Heart right ventricle (tissue), 16 donors: ENCODE measurements around the gene ARFGAP2. TPM values are rescaled to one million over a fixed set of nuclear protein-coding genes. Genes with fewer than 3 reads are reported as not detected.

ENCODE experiments used
- ATAC-seq, 8 donors: fragments of 200-7000 bp; cut with Tn5 transposase; one replicate each; pipeline ENCODE4 v1.9.1; 2020; ENCODE audit warnings: mild to moderate bottlenecking in 8 of 8, moderate library complexity in 8 of 8, moderate number of reproducible peaks in 1 of 8
- DNase-seq, 2 donors: peaks; one replicate each; pipeline ENCODE4 v3.0.0-alpha.2; 2020
- H3K27ac ChIP-seq, 10 donors: fragments of 200-600 bp; sonication (generic) in 2 of 10; one replicate each; pipeline versions ENCODE4 v1.5.0 to v1.8.0; 2020 to 2022; ENCODE audit warnings: mild to moderate bottlenecking in 3 of 10
- H3K27me3 ChIP-seq, 7 donors: fragments of 200-600 bp; one replicate each; pipeline ENCODE4 v1.8.0; 2021 to 2022; ENCODE audit warnings: mild to moderate bottlenecking in 2 of 7
- H3K36me3 ChIP-seq, 9 donors: fragments of 200-600 bp; sonication (generic) in 1 of 9; one replicate each; pipeline versions ENCODE4 v1.5.0 to v1.8.0; 2020 to 2022; ENCODE audit warnings: mild to moderate bottlenecking in 2 of 9
- H3K4me1 ChIP-seq, 9 donors: fragments of 200-600 bp; sonication (generic) in 1 of 9; one replicate each; pipeline versions ENCODE4 v1.5.0 to v1.8.0; 2020 to 2022; ENCODE audit warnings: mild to moderate bottlenecking in 4 of 9
- H3K4me3 ChIP-seq, 10 donors: fragments of 200-600 bp; sonication (generic) in 2 of 10; one replicate each; pipeline versions ENCODE4 v1.5.0 to v1.8.0; 2020 to 2022; ENCODE audit warnings: mild to moderate bottlenecking in 7 of 10, moderate library complexity in 2 of 10
- H3K9me3 ChIP-seq, 11 donors: fragments of 200-600 bp in 10 of 11; sonication (generic) in 2 of 11; one replicate each; pipeline versions ENCODE4 v1.5.0 to v1.8.0; 2013 to 2022; ENCODE audit warnings: mild to moderate bottlenecking in 2 of 11, control low read depth in 1 of 11, moderate library complexity in 1 of 11
- CTCF ChIP-seq, 9 donors: fragments of 200-600 bp; sonication (generic) in 2 of 9; IDR thresholded peaks; one replicate each; pipeline versions ENCODE4 v1.5.0 to v1.8.0; 2021 to 2022; ENCODE audit warnings: antibody characterized with exemption in 9 of 9, mild to moderate bottlenecking in 5 of 9, moderate library complexity in 1 of 9
- WGBS, 2 donors: extraction: QIAGEN DNeasy Blood & Tissue Kit; methylation state at CpG; one replicate each; pipeline ENCODE4 v1.1.7; 2013; ENCODE audit warnings: inconsistent platforms in 1 of 2; 5-methylcytosine and 5-hydroxymethylcytosine counted together
- intact Hi-C, 10 donors: fragments of 100-400 bp; cut with DNase I; formaldehyde crosslinking; loops; one replicate each; pipeline versions ENCODE4 v1.11.1 to v1.14.2; 2022
- polyA plus RNA-seq, 2 donors: library from polyadenylated mRNA; stranded (reverse); fragments of 200-250 nt; gene quantifications; one replicate each; pipeline ENCODE4 v1.2.3, GENCODE V29; 2013
- total RNA-seq, 10 donors: library from RNA; stranded (reverse); fragmentation: NEBNext Ultra II Directional in 3 of 10; extraction: Animal tissue kit (Norgen Biotek cat#: 25700) in 3 of 10; gene quantifications; one replicate each; pipeline versions ENCODE4 v1.2.1 to v1.2.4, GENCODE V29; 2021 to 2023
- donor health status: Arrhythmogenic right ventricular cardiomyopathy.
- donor health status: ischemic (EF 13 %, LVEDD 7.1; RV severe dilation, severe dysfunction).
- donor health status: healthy with polysubstance abuse.
- donor health status: DM: no; HTN: yes; CAD: no.
- donor health status: DM: no; HTN: no; CAD: no.
- donor health status: ischemic (EF 25% LVEDD 6.9; RV normal size, moderate dysfunction).
- donor health status: ischemic (EF 25% LVEDD 5.7; RV mildly dilated, moderate dysfunction).
- donor health status: healthy.
- donor health status: DM: yes; HTN: yes; CAD: no.
- donor health status: Ischemic cardiomyopathy.
- donor health status: ischemic (EF 35%, LVEDD 5.7; RV mildly dilated, moderate dysfunction).
- donor health status: nonischemic (EF 11% LVEDD 7.7; RV severe dilation, severe dysfunction).
- donor health status: DM: yes; HTN: yes; CAD: no.
- donor health status: PGD.
- donor health status: ischemic (EF 29% LVEDD 5.4; RV normal size, mild dysfunction).
- donor health status: nonischemic (EF 23%, LVEDD 6.1; RV moderate dilation, normal function).

Gene ARFGAP2
- total and polyA plus RNA-seq, 12 donors: 47.8 to 70.2 (median 62.9) TPM

GRCh38 chr11:47136921-47137320 lies 39.8 kb downstream of the ARFGAP2 start:
- no peak overlapping the region for H3K27ac ChIP-seq
- DNase-seq (no peak), ATAC-seq (no peak)
- no peak for TF ChIP-seq CTCF (IDR thresholded peaks at IDR 0.05)
- H3K27me3 ChIP-seq: no peaks in the 10 kb centered on the region
- H3K4me3 ChIP-seq: no peak overlapping the region
- H3K9me3 ChIP-seq: no peaks in the 10 kb centered on the region
- peaks cover 0 to 9% (median 0%) of the 10 kb centered on the region in 9 donors for H3K4me1 ChIP-seq
- H3K36me3 ChIP-seq: peaks cover 0 to 19% (median 0%) of the 10 kb centered on the region in 9 donors
- intact Hi-C loops: loop anchor here in 1 of 10 donors (10.0 kb wide), 1 partner anchor 132 kb away; no protein-coding TSS in a partner anchor
- WGBS, 2 donors: 95 to 96% methylated on average over 3 of the region's 3 CpGs

DNA sequence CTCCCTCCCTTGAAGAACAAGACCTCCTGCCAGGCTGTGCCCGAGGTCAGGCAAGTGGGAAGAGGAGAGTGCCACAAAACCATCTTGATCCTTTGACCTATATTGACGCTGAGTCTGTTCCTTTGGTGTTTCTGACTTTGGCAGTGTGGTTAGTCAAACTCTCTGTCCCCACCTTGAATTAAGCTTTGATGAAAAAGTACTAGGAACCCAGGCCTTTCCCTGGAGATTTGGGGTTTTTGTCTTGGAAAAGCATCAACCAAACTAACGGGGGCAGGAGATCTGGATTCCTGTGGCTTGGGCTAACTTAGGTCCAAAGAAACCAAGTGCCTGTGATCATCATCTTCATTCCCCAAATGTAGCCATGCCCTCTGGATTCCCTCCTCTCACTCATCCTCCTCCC lies 40.4 kb downstream of the ARFGAP2 start:
- H3K4me1 ChIP-seq: peaks cover 0 to 9% (median 0%) of the 10 kb centered on the region in 9 donors
- no peaks in the 10 kb centered on the region for H3K27me3 ChIP-seq
- ATAC-seq (no peak), DNase-seq (no peak)
- H3K9me3 ChIP-seq: no peaks in the 10 kb centered on the region
- WGBS, 2 donors: 81 to 90% methylated on average over 3 of the region's 3 CpGs
- H3K36me3 ChIP-seq: peaks cover 0 to 19% (median 0%) of the 10 kb centered on the region in 9 donors
- H3K4me3 ChIP-seq: no peak overlapping the region
- TF ChIP-seq CTCF (IDR thresholded peaks at IDR 0.05): no peak
- no peak overlapping the region for H3K27ac ChIP-seq
- intact Hi-C loops: loop anchor here in 1 of 10 donors (10.0 kb wide), 1 partner anchor 132 kb away; no protein-coding TSS in a partner anchor

DNA sequence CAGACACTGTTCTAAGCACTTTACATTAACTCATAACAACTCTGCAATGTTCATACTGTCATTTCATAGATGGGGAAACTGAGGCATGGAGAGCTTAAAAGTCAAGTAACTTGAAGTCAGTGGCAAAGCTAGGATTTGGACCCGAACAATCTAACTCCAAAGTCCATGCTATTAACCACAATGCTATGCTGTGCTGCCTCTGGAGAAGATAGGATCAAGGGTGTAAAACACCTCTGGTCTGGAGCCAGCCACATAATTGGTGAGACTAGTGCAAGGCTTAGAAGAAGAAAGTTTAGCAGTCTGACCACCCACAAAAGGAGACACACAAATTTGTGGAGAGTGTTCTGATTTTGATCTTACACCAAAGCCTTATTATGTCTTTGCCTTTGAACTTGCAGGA lies 43.7 kb downstream of the ARFGAP2 start:
- Histone ChIP-seq H3K27ac (no peak overlapping the region), H3K36me3 (peaks cover 0 to 13% (median 0%) of the 10 kb centered on the region in 9 donors), H3K4me1 (peaks cover 0 to 16% (median 0%) of the 10 kb centered on the region in 9 donors), H3K9me3 (no peaks in the 10 kb centered on the region), H3K4me3 (no peak overlapping the region), H3K27me3 (no peaks in the 10 kb centered on the region)
- ATAC-seq (no peak), DNase-seq (no peak)
- 95 to 96% methylated on average over 1 of the region's 1 CpG for WGBS, 2 donors
- no peak for TF ChIP-seq CTCF (IDR thresholded peaks at IDR 0.05)
- intact Hi-C loops: loop anchor here in 1 of 10 donors (10.0 kb wide), 1 partner anchor 128 kb away; no protein-coding TSS in a partner anchor

GRCh38 chr11:47132490-47132889 lies 44.2 kb downstream of the ARFGAP2 start:
- no peak overlapping the region for H3K4me3 ChIP-seq
- peaks cover 0 to 8% (median 0%) of the 10 kb centered on the region in 9 donors for H3K36me3 ChIP-seq
- no peak for TF ChIP-seq CTCF (IDR thresholded peaks at IDR 0.05)
- intact Hi-C loops: loop anchor here in 1 of 10 donors (10.0 kb wide), 1 partner anchor 128 kb away; no protein-coding TSS in a partner anchor
- DNase-seq (no peak), ATAC-seq (no peak)
- H3K27ac ChIP-seq: no peak overlapping the region
- no peaks in the 10 kb centered on the region for H3K9me3 ChIP-seq
- H3K27me3 ChIP-seq: no peaks in the 10 kb centered on the region
- peaks cover 0 to 16% (median 0%) of the 10 kb centered on the region in 9 donors for H3K4me1 ChIP-seq
